GM13976 (cell line): ENCODE measurements around the gene SIRT1.

Experiments used
- DNase-seq: peaks from one replicate; pipeline ENCODE4 v3.0.0; 2012; ENCODE audit warnings: low spot score
- CTCF ChIP-seq: IDR thresholded peaks from 2 replicates; pipeline ENCODE4 v1.5.1; 2012; ENCODE audit warnings: borderline replicate concordance, mild to moderate bottlenecking; ENCODE audit not compliant: insufficient read depth; ENCODE audit errors: extremely low read depth, missing control alignments, control extremely low read depth
- in situ Hi-C: fragments of 300-500 bp; cut with MboI; formaldehyde crosslinking; loops from one replicate; pipeline ENCODE4 v1.12.0; 2022; ENCODE audit warnings: low sequenced_read_pairs, mixed read lengths, inconsistent platforms; ENCODE audit not compliant: unreplicated experiment

The SIRT1 gene

GRCh38 chr10:67841737-67842136 lies 42.7 kb upstream of the SIRT1 start:
- in situ Hi-C loops = no loop called here
- TF ChIP-seq CTCF = no peak
- no peak for DNase-seq

- DNase-seq = no peak
- in situ Hi-C loops = no loop called here
- TF ChIP-seq CTCF = no peak
Observed at GRCh38 chr10:67843284-67843683, 41.2 kb upstream of the SIRT1 start.

- TF ChIP-seq CTCF = no peak
- in situ Hi-C loops = loop anchor here (5.0 to 25.0 kb wide), 2 partner anchors 313 to 463 kb away; no protein-coding TSS in a partner anchor
- DNase-seq = peak; percentile 93
Observed at GRCh38 chr10:67849331-67850011, 35.0 kb upstream of the SIRT1 start.

- TF ChIP-seq CTCF = no peak
- in situ Hi-C loops = loop anchor here (5.0 to 25.0 kb wide), 2 partner anchors 311 to 461 kb away; no protein-coding TSS in a partner anchor
- DNase-seq = no peak
Observed at GRCh38 chr10:67851186-67851585, 33.3 kb upstream of the SIRT1 start.

GRCh38 chr10:67852761-67853160 lies 31.7 kb upstream of the SIRT1 start:
- DNase-seq = no peak
- in situ Hi-C loops = loop anchor here (5.0 to 25.0 kb wide), 2 partner anchors 310 to 460 kb away; no protein-coding TSS in a partner anchor
- TF ChIP-seq CTCF = no peak

GRCh38 chr10:67853512-67853911 lies 30.9 kb upstream of the SIRT1 start:
- DNase-seq = no peak
- no peak for TF ChIP-seq CTCF
- in situ Hi-C loops = loop anchor here (5.0 to 25.0 kb wide), 2 partner anchors 309 to 459 kb away; no protein-coding TSS in a partner anchor
